Measurements from ENCODE around the gene CCNG2.
"Not testable (repeated sequence)": the region's sequence is repeated elsewhere in the genome, so short reads cannot be mapped to it uniquely, and the experiment has no call there.

CCNG2 gene

GRCh38 chr4:77127215-77127614, 29.8 kb upstream of the CCNG2 start:
- H3K36me3 Mint-ChIP-seq (ENCODE audit: low read depth) = no peaks in the 10 kb centered on the region
- no peak for DNase-seq
- H3K4me3 Mint-ChIP-seq = no peak overlapping the region
- no peak overlapping the region for H3K27ac Mint-ChIP-seq
- peaks cover 7% of the 10 kb centered on the region for H3K4me1 Mint-ChIP-seq
- H3K27me3 Mint-ChIP-seq (ENCODE audit: low read depth, poor library complexity) = peaks cover 9% of the 10 kb centered on the region
- TF ChIP-seq CTCF (IDR thresholded peaks at IDR 0.05) = no peak
- peaks cover 30% of the 10 kb centered on the region for H3K9me3 Mint-ChIP-seq

- H3K36me3 Mint-ChIP-seq (ENCODE audit: low read depth) = no peaks in the 10 kb centered on the region
- no peak for TF ChIP-seq CTCF (IDR thresholded peaks at IDR 0.05)
- peaks cover 22% of the 10 kb centered on the region for H3K9me3 Mint-ChIP-seq
- H3K27ac Mint-ChIP-seq = peak overlapping the region; percentile 41
- H3K4me3 Mint-ChIP-seq = no peak overlapping the region
- no peak for DNase-seq
- peaks cover 7% of the 10 kb centered on the region for H3K27me3 Mint-ChIP-seq (ENCODE audit: low read depth, poor library complexity)
- H3K4me1 Mint-ChIP-seq = peaks cover 7% of the 10 kb centered on the region
These were observed 29.0 kb upstream of the CCNG2 start for GRCh38 chr4:77127837-77128621.

- no peaks in the 10 kb centered on the region for H3K36me3 Mint-ChIP-seq (ENCODE audit: low read depth)
- H3K27ac Mint-ChIP-seq = no peak overlapping the region
- no peak for DNase-seq
- peaks cover 3% of the 10 kb centered on the region for H3K27me3 Mint-ChIP-seq (ENCODE audit: low read depth, poor library complexity)
- no peak for TF ChIP-seq CTCF (IDR thresholded peaks at IDR 0.05)
- H3K4me3 Mint-ChIP-seq = no peak overlapping the region
- peaks cover 22% of the 10 kb centered on the region for H3K9me3 Mint-ChIP-seq
- peaks cover 5% of the 10 kb centered on the region for H3K4me1 Mint-ChIP-seq
These were observed 24.2 kb upstream of the CCNG2 start for GRCh38 chr4:77132652-77133312.

GRCh38 chr4:77137448-77137847, 19.6 kb upstream of the CCNG2 start:
- DNase-seq, H3K27ac Mint-ChIP-seq, H3K4me3 Mint-ChIP-seq: not testable (repeated sequence)

GRCh38 chr4:77141964-77142645, 14.9 kb upstream of the CCNG2 start:
- Mint-ChIP-seq H3K4me1 (peaks cover 31% of the 10 kb centered on the region), H3K27ac (no peak overlapping the region), H3K27me3 (ENCODE audit: low read depth, poor library complexity) (peaks cover 2% of the 10 kb centered on the region), H3K36me3 (ENCODE audit: low read depth) (no peaks in the 10 kb centered on the region), H3K9me3 (no peaks in the 10 kb centered on the region), H3K4me3 (no peak overlapping the region)
- no peak for DNase-seq
- no peak for TF ChIP-seq CTCF (IDR thresholded peaks at IDR 0.05)

More at GRCh38 chr4:77137448-77137847, 19.6 kb upstream of the CCNG2 start:
- H3K4me1 Mint-ChIP-seq; H3K27me3 Mint-ChIP-seq (ENCODE audit: low read depth, poor library complexity); H3K36me3 Mint-ChIP-seq (ENCODE audit: low read depth); H3K9me3 Mint-ChIP-seq: not testable (repeated sequence)

GRCh38 chr4:77142646-77143028, 14.4 kb upstream of the CCNG2 start:
- no peaks in the 10 kb centered on the region for H3K9me3 Mint-ChIP-seq
- no peak overlapping the region for H3K27ac Mint-ChIP-seq
- no peak for DNase-seq
- no peak overlapping the region for H3K4me3 Mint-ChIP-seq
- no peaks in the 10 kb centered on the region for H3K36me3 Mint-ChIP-seq (ENCODE audit: low read depth)
- no peak for TF ChIP-seq CTCF (IDR thresholded peaks at IDR 0.05)
- peaks cover 36% of the 10 kb centered on the region for H3K4me1 Mint-ChIP-seq
- H3K27me3 Mint-ChIP-seq (ENCODE audit: low read depth, poor library complexity) = peaks cover 2% of the 10 kb centered on the region
